Parathyroid adenoma (tissue), 2 donors: ENCODE measurements around the gene BBOX1.

ENCODE experiments used
- H2AFZ ChIP-seq: fragments of 300-600 bp; sonication (generic); one replicate; pipeline ENCODE4 v1.7.0; 2017; ENCODE audit warnings: antibody characterized with exemption, mild to moderate bottlenecking
- H3K27ac ChIP-seq: fragments of 300-600 bp; sonication (generic); one replicate; pipeline ENCODE4 v1.7.0; 2017
- H3K27me3 ChIP-seq: fragments of 300-600 bp; sonication (generic); one replicate; pipeline ENCODE4 v1.7.0; 2017; ENCODE audit warnings: low read length; ENCODE audit not compliant: control insufficient read depth, insufficient read depth
- H3K36me3 ChIP-seq: fragments of 300-600 bp; sonication (generic); one replicate; pipeline ENCODE4 v1.7.0; 2017; ENCODE audit warnings: low read length; ENCODE audit not compliant: control insufficient read depth, insufficient read depth
- H3K4me1 ChIP-seq: fragments of 300-600 bp; sonication (generic); one replicate; pipeline ENCODE4 v1.7.0; 2017; ENCODE audit warnings: control low read depth
- H3K4me2 ChIP-seq: fragments of 300-600 bp; sonication (generic); one replicate; pipeline ENCODE4 v1.7.0; 2017; ENCODE audit warnings: low read length
- H3K4me3 ChIP-seq: fragments of 300-600 bp; sonication (generic); one replicate; pipeline ENCODE4 v1.7.0; 2017; ENCODE audit warnings: low read depth, low read length
- H3K79me2 ChIP-seq: fragments of 300-600 bp; sonication (generic); one replicate; pipeline ENCODE4 v1.7.0; 2017; ENCODE audit warnings: control low read depth
- H3K9ac ChIP-seq: fragments of 300-600 bp; sonication (generic); one replicate; pipeline ENCODE4 v1.7.0; 2017; ENCODE audit warnings: mild to moderate bottlenecking
- H3K9me3 ChIP-seq: fragments of 300-600 bp; sonication (generic); one replicate; pipeline ENCODE4 v1.7.0; 2017; ENCODE audit warnings: low read length; ENCODE audit not compliant: control insufficient read depth
- CTCF ChIP-seq: fragments of 300-600 bp; sonication (generic); IDR thresholded peaks from one replicate; pipeline ENCODE4 v1.7.0; 2017; ENCODE audit warnings: antibody characterized with exemption, mild to moderate bottlenecking
- donor health status: primary hyperparathyroidism.

BBOX1 gene

GRCh38 chr11:27085111-27085510 is 44.5 kb downstream of the BBOX1 start:
- H3K79me2 ChIP-seq, result no peaks in the 10 kb centered on the region
- H3K9me3 ChIP-seq, result no peaks in the 10 kb centered on the region
- H3K4me2 ChIP-seq, result no peak overlapping the region
- no peak for TF ChIP-seq CTCF
- no peak overlapping the region for H3K4me3 ChIP-seq
- H3K4me1 ChIP-seq, result no peaks in the 10 kb centered on the region
- H3K36me3 ChIP-seq, result no peaks in the 10 kb centered on the region
- no peak overlapping the region for H2AFZ ChIP-seq
- H3K27me3 ChIP-seq, result no peaks in the 10 kb centered on the region
- no peak overlapping the region for H3K27ac ChIP-seq
- no peak overlapping the region for H3K9ac ChIP-seq

GRCh38 chr11:27085605-27086004 is 45.0 kb downstream of the BBOX1 start:
- Histone ChIP-seq H3K79me2 (no peaks in the 10 kb centered on the region), H3K9ac (no peak overlapping the region), H3K27me3 (no peaks in the 10 kb centered on the region), H3K4me3 (no peak overlapping the region), H3K36me3 (no peaks in the 10 kb centered on the region), H2AFZ (no peak overlapping the region), H3K4me2 (no peak overlapping the region), H3K9me3 (no peaks in the 10 kb centered on the region), H3K4me1 (no peaks in the 10 kb centered on the region), H3K27ac (no peak overlapping the region)
- TF ChIP-seq CTCF, result no peak

- Histone ChIP-seq H3K79me2 (no peaks in the 10 kb centered on the region), H3K4me3 (no peak overlapping the region), H3K27me3 (no peaks in the 10 kb centered on the region), H3K9me3 (no peaks in the 10 kb centered on the region), H2AFZ (no peak overlapping the region), H3K4me2 (no peak overlapping the region), H3K9ac (no peak overlapping the region), H3K36me3 (no peaks in the 10 kb centered on the region), H3K27ac (no peak overlapping the region), H3K4me1 (no peaks in the 10 kb centered on the region)
- TF ChIP-seq CTCF, result no peak
Observed at GRCh38 chr11:27087432-27087831, 46.8 kb downstream of the BBOX1 start.

- H3K79me2 ChIP-seq, result no peaks in the 10 kb centered on the region
Observed at GRCh38 chr11:27088353-27088752, 47.7 kb downstream of the BBOX1 start.

More at GRCh38 chr11:27088353-27088752, 47.7 kb downstream of the BBOX1 start:
- Histone ChIP-seq H3K4me1 (no peaks in the 10 kb centered on the region), H3K9ac (no peak overlapping the region), H3K4me3 (no peak overlapping the region), H3K27ac (no peak overlapping the region), H3K4me2 (no peak overlapping the region), H2AFZ (no peak overlapping the region), H3K9me3 (no peaks in the 10 kb centered on the region), H3K36me3 (no peaks in the 10 kb centered on the region), H3K27me3 (no peaks in the 10 kb centered on the region)
- no peak for TF ChIP-seq CTCF
